ENCODE measurements around the gene TM4SF5.
A peak's percentile ranks its signal among the peaks of the same experiment; 100 is the strongest.

Gene TM4SF5

DNA sequence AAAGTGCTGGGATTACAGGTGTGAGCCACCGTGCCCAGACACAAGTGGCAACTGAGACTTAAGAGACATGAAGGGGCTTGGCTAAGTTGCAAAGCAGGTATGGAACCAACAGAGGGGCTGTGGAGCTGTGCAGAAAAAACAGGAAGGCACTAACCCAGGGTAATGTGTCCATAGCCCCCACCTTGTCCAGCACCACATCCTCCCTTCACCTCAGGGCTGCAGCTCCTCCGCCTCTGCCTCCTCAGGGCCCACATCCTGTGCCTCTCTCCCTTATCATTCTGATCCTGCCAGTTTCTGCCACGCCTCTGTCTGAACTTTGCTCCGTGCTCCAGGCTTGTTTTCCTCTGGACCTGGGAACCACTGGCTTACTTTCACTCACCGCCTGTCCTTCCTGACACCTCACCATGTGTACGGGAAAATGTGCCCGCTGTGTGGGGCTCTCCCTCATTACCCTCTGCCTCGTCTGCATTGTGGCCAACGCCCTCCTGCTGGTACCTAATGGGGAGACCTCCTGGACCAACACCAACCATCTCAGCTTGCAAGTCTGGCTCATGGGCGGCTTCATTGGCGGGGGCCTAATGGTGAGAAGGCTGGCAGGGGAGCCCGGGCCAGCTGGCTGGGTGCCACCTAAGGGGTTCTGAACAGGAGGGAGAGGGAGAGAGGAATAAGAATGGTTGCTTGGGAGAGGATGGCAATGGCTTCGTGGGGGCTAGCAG lies at the start of gene TM4SF5:
TSS of gene TM4SF5 (plus strand) at position 368 of the 716 bp plus-strand sequence. CDS start at position 405, 37 bp downstream.
- DNase-seq: no peak

DNA sequence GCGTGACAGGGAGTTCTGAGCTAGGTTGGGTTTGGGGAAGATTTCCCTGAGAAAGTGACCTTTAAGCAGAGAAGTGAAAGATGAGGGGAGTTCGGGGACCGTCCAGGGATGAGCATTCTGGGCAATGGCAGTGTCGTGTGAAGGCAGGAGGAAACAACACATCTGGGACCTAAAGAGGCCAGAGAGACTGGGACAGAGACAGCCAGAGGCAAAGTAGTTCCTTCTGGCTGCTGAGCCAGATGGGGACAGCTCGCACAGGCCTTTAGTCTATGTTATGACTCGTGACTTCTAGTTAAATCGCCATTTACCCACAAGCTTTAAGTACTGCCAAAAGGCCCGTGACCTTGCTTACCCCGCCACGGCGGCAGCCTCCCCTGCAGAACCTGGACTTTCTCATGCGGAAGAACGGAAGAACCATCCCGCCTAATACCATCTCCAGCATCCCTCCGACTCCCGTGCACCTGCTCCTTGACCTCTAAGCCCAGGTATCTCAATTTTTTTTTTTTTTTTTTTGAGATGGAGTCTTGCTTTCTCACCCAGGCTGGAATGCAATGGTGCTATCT lies 48.9 kb upstream of the TM4SF5 start:
- no peak for DNase-seq

DNA sequence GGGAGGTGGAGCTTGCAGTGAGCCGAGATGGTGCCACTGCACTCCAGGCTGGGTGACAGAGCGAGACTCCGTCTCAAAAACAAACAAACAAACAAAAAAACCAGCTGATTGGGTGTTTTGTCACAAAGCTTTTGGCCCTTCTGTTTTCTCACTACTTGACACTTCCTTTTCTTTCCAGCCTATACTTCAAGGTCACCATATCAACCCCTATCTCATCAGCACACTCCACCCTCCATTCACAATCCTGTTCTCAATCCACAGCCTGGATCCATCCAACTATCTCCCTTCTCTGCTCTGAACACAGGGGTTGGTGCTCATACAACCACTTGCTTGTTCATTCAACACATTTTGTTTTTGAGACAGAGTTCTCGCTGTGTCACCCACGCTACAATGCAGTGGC lies 47.0 kb upstream of the TM4SF5 start:
- DNase-seq: no peak

DNA sequence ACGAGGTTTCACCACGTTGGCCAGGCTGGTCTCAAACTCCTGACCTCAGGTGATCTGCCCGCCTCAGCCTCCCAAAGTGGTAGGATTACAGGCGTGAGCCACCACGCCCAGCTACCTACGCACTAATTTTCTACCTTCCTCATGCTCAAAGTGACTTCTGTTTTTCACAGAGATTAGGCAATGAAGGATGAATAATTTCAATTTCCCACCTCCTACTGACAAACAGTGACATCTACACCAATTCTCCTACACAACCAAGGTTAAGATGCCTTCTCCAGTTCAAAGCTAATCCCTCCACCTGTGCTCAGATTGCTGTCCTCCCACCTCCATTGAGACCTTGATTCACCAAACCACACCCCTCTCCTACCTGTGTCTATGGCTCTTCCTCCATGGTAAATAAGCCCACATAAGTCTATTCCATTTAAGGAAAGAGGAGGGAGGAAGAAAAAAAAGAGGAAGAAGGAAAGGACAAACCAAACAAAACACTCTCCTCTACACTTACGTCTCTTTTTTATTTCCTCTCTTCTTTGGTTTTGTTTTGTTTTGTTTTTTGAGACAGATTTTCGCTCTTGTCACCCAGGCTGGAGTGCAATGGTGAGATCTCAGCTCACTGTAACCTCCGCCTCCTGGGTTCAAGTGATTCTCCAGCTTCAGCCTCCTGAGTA lies 45.9 kb upstream of the TM4SF5 start:
- DNase-seq: no peak

- no peak for DNase-seq
Measured at GRCh38 chr17:4728124-4728523, 43.6 kb upstream of the TM4SF5 start.

DNA sequence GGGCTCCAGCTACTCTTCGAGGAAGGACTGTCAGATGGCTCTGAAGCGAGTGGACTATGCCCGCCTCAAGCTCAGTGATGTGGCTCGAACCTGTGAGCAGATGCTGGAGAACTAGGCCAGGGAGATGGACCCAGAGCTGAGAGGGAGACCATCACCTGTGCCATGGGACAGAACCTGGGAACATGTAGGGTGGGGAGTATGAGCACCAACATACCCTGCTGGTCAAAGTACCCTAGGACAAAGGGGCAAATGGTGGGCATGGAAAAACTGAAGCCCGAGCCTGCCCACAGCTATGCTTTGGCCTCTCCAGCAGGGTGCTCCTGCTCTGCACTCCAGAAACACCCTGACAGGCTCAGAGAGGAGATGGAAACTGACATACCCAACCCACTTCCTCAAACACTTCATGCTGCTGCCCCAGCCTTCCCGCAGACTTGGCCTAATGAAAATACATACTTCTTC lies 38.6 kb upstream of the TM4SF5 start:
- peak; percentile 40 for DNase-seq

DNA sequence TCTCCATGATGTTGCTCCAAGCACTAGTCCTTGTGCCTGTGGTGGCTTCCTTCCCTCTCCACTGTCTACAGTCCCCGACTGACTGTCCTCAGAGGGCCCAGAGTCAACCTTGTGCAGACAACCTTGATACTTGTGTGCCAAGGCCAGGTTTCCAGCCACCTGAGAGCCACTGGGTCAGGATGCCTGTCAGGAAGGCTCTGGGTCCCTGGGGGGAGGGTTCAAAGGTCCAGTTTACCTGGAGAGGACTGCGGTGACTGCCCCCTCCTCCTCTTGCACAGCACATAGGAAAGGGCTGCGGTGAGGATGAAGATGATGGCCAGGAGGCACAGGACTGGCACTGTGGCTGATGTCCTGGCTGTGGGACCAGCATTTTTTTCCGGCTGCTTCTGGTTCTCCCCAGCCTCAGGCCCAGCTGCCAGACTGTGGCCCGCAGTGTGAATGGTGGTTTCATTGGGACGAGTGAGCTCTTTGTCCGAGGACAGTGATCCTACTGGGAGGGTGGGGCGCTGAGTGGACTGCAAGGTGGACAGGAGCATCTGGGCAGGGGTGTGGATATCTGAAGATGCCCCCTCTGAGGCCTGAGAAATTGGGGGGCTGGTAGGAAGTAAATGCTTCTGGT lies 36.7 kb upstream of the TM4SF5 start:
- no peak for DNase-seq

GRCh38 chr17:4735876-4736651 lies 35.6 kb upstream of the TM4SF5 start:
- peak; percentile 28 for DNase-seq

DNA sequence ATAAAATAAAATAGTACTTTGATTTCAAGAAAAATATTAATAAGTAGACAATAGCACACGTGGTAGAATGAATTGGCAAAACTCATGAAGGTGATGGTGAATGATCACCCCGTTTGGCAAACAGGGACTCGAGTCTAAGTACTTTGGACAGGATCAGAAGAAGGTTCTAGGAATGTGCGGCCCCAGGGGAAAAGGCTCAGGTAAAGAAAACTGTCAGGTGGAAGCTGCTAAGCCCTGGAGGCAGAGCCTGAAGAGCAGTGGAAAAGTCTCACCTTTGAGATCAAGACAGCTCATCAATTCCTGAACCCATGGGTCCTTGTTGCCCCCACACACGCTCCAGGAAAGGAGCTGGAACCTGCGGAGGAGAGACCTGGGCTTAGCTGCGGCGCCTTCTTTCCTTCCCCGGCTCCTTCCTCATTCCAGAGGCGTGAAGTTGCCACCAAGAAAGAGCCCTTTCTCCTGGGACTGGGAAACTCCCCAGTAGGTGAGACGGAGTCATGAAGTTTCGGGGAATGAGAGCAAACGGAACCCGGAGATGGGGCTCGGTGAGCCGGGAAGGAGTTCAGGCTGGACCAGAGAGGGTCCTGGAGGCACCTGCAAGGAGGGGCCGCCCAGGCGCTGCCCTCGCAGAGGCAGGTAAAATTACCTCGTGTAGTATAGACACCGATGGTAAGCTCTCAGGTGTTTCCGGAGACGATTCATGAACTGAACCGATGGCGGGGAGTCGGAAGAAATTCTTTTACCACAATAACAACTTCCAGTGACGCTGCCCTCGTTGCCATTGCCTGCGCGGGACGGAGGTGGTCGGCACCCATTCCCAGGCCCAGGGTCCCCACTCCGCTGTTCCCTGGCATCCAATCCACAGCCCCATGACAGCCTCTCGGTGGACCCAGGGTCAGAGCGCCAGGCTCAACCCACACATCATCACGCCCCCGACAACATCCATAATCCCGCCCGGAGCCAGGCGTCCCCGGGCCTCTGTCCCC lies 33.3 kb upstream of the TM4SF5 start:
- DNase-seq: peak; percentile 39

- peak; percentile 75 for DNase-seq
Measured at GRCh38 chr17:4739122-4740024, 32.3 kb upstream of the TM4SF5 start, which contains the start of the genes CXCL16 and ZMYND15. CXCL16 (minus strand) TSS chr17:4739928; CDS start chr17:4739339, 589 bp downstream. ZMYND15 (plus strand) TSS chr17:4739833; CDS start chr17:4740549, 716 bp downstream.

GRCh38 chr17:4740025-4740351 lies 31.7 kb upstream of the TM4SF5 start:
- DNase-seq: no peak

DNA sequence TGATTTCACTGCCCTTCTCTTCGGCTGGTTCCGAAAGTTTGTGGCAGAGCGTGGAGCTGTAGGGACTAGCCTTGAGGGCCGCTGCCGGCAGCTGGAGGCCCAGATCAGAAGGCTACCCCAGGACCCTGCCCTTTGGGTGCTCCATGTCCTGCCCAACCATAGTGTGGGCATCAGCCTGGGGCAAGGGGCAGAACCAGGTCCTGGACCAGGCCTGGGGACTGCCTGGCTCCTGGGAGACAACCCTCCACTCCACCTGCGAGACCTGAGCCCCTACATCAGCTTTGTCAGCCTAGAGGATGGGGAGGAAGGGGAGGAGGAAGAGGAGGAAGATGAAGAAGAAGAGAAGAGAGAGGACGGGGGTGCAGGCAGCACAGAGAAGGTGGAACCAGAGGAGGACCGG lies 31.1 kb upstream of the TM4SF5 start:
- no peak for DNase-seq

- no peak for DNase-seq
Measured at GRCh38 chr17:4741544-4741943, 30.1 kb upstream of the TM4SF5 start.

DNA sequence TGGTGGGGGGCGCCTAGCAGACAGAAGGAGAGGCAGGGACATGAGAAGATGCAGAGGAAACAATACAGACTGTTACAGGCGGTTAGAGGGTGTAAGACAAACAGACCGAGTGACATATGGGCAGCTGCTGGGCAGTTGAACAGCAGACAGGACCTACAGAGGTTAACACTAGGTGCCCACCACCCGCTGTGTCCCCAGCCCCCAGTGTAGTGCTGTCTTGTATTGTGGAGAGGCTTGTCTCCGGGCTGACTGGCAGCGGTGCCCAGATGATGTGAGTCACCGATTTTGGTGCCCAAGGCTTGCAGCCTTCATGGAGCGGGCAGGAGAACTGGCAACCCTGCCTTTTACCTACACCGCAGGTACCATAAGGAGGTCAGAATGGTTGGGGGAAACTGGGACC lies 29.6 kb upstream of the TM4SF5 start:
- no peak for DNase-seq

GRCh38 chr17:4742629-4743028 lies 29.1 kb upstream of the TM4SF5 start:
- DNase-seq: no peak

- no peak for DNase-seq
Measured at GRCh38 chr17:4743216-4743615, 28.5 kb upstream of the TM4SF5 start.

- DNase-seq: no peak
Measured at GRCh38 chr17:4743898-4744297, 27.8 kb upstream of the TM4SF5 start.

GRCh38 chr17:4744999-4745969 lies 26.4 kb upstream of the TM4SF5 start:
- no peak for DNase-seq

GRCh38 chr17:4747847-4748246 lies 23.8 kb upstream of the TM4SF5 start:
- DNase-seq: peak; percentile 44
